T-helper 1 cell treated with Interleukin-12 subunit alpha and Interleukin-12 subunit beta and Interleukin-4 antibody, amounts not matched to agents 30 ng/mL and 1 ng/mL, for 36 hours (primary cell): ENCODE measurements around the gene DCST2. TPM values are rescaled to one million over a fixed set of nuclear protein-coding genes. Genes with fewer than 3 reads are reported as not detected.
"Not testable (repeated sequence)": the region's sequence is repeated elsewhere in the genome, so short reads cannot be mapped to it uniquely, and the experiment has no call there.

Experiments used
- intact Hi-C: fragments of 100-400 bp; cut with micrococcal nuclease; formaldehyde crosslinking; loops from one replicate; pipeline ENCODE4 v1.15.1; 2024
- total RNA-seq: library from RNA; stranded (reverse); gene quantifications from 2 replicates; pipeline ENCODE4 v1.2.3, GENCODE V29; 2022

DCST2 gene
- total RNA-seq, 1 donor from 2014 or later, result 0.29 TPM

GRCh38 chr1:155001675-155002463 lies 31.7 kb downstream of the DCST2 start:
- intact Hi-C loops, result loop anchor here (1.0 to 5.0 kb wide), 12 partner anchors 8 to 780 kb away; partner anchors contain the start of genes ADAM15, ADAR, CKS1B and EFNA4

- intact Hi-C loops, result loop anchor here (1.0 to 5.0 kb wide), 6 partner anchors 16 to 779 kb away; partner anchors contain the start of genes EFNA4, KRTCAP2, TRIM46 and UBAP2L
Observed at GRCh38 chr1:155001425-155001674, 32.2 kb downstream of the DCST2 start.

GRCh38 chr1:155000726-155001424 lies 32.7 kb downstream of the DCST2 start:
- intact Hi-C loops, result loop anchor here (1.0 to 5.0 kb wide), 6 partner anchors 16 to 779 kb away; partner anchors contain the start of genes EFNA4, KRTCAP2, TRIM46 and UBAP2L

- intact Hi-C loops, result loop anchor here (5.0 kb wide), 2 partner anchors 172 to 778 kb away; partner anchors contain the start of genes KRTCAP2, TRIM46 and UBAP2L
Observed at GRCh38 chr1:155000411-155000725, 33.2 kb downstream of the DCST2 start.

- intact Hi-C loops, result loop anchor here (1.0 to 5.0 kb wide), 6 partner anchors 16 to 777 kb away; partner anchors contain the start of genes FLAD1, KRTCAP2, TRIM46 and UBAP2L
Observed at GRCh38 chr1:154999571-155000410, 33.8 kb downstream of the DCST2 start.

GRCh38 chr1:154998818-154999570 lies 34.6 kb downstream of the DCST2 start:
- intact Hi-C loops, result loop anchor here (1.0 kb wide), 4 partner anchors 16 to 440 kb away; partner anchors contain the start of gene FLAD1

- intact Hi-C loops, result no loop called here
Observed at GRCh38 chr1:154998201-154998780, 35.3 kb downstream of the DCST2 start.

GRCh38 chr1:154996966-154997701 lies 36.4 kb downstream of the DCST2 start:
- intact Hi-C loops, result no loop called here

- intact Hi-C loops, result not testable (repeated sequence)
Observed at GRCh38 chr1:154995301-154995983, 38.1 kb downstream of the DCST2 start.

- intact Hi-C loops, result no loop called here
Observed at GRCh38 chr1:154994591-154994990, 39.0 kb downstream of the DCST2 start.

GRCh38 chr1:154994269-154994587 lies 39.4 kb downstream of the DCST2 start:
- intact Hi-C loops, result no loop called here

GRCh38 chr1:154993572-154994268 lies 39.9 kb downstream of the DCST2 start, which contains the start of gene LENEP:
LENEP (plus strand) TSS chr1:154993586; CDS start chr1:154993608, 22 bp downstream.
- intact Hi-C loops, result no loop called here

- intact Hi-C loops, result no loop called here
Observed at GRCh38 chr1:154992721-154993571, 40.6 kb downstream of the DCST2 start.

- intact Hi-C loops, result no loop called here
Observed at GRCh38 chr1:154990276-154990675, 43.3 kb downstream of the DCST2 start.

- intact Hi-C loops, result no loop called here
Observed at GRCh38 chr1:154989195-154989860, 44.3 kb downstream of the DCST2 start.

- intact Hi-C loops, result no loop called here
Observed at GRCh38 chr1:154988058-154988954, 45.3 kb downstream of the DCST2 start.
